Endothelial cell of umbilical vein (primary cell): ENCODE data around the gene ILRUN. TPM values are rescaled to one million over a fixed set of nuclear protein-coding genes. Genes with fewer than 3 reads are reported as not detected.
"Not testable (repeated sequence)": the region's sequence is repeated elsewhere in the genome, so short reads cannot be mapped to it uniquely, and the experiment has no call there.

Experiments used
- BruUV-seq: library from RNA; stranded (reverse); fragments of 400-500 nt; replicated peaks from 2 replicates; lab custom pipeline; 2021; lab: Mats Ljungman, UMichigan
- CTCF ChIA-PET: fragments of 300-600, 350-600 bp; sonication (Branson Sonifier 250); formaldehyde crosslinking; loops from one replicate; lab custom pipeline; 2021; ENCODE audit warnings: antibody characterized with exemption, inconsistent platforms; lab: Charles Lee
- POLR2A ChIA-PET: fragments of 300-600, 350-600 bp; sonication (Branson Sonifier 250); formaldehyde crosslinking; loops from one replicate; lab custom pipeline; 2021; ENCODE audit warnings: antibody characterized with exemption, inconsistent platforms; lab: Charles Lee
- DNase-seq: peaks from one replicate; pipeline ENCODE4 v3.0.0-alpha.2; 2011; ENCODE audit warnings: low read depth, low spot score
- FAIRE-seq: peaks from 2 replicates; lab custom pipeline; 2011; peaks lifted over from hg19 to GRCh38; lab: Jason Lieb, UNC
- H2AFZ ChIP-seq: 2 replicates; pipeline ENCODE4 v1.6.0; 2012; ENCODE audit warnings: low read depth, low read length, control low read depth, inconsistent platforms
- H3K27ac ChIP-seq: 2 replicates; pipeline ENCODE4 v1.5.1; 2011; ENCODE audit warnings: low read depth, mild to moderate bottlenecking, control low read depth, low read length, moderate library complexity; ENCODE audit not compliant: insufficient read depth
- H3K27me3 ChIP-seq, 2 experiments: 2 replicates each; pipeline versions ENCODE4 v1.6.0 to v1.6.1; 2011; ENCODE audit warnings: low read length in 2 of 2, mixed read lengths in 1 of 2; ENCODE audit not compliant: control insufficient read depth in 2 of 2, insufficient read depth in 2 of 2
- H3K36me3 ChIP-seq, 2 experiments: 2 replicates in 1 of 2; 3 replicates in 1 of 2; pipeline ENCODE4 v1.5.1; 2011; ENCODE audit warnings: low read length in 2 of 2, mild to moderate bottlenecking in 1 of 2, moderate library complexity in 1 of 2; ENCODE audit not compliant: control insufficient read depth in 2 of 2, insufficient read depth in 2 of 2; ENCODE audit errors: extremely low read depth in 1 of 2
- H3K4me1 ChIP-seq: 3 replicates; pipeline ENCODE4 v1.5.1; 2011; ENCODE audit warnings: mild to moderate bottlenecking, low read length; ENCODE audit not compliant: control insufficient read depth, insufficient read depth; ENCODE audit errors: extremely low read depth
- H3K4me2 ChIP-seq: 2 replicates; pipeline ENCODE4 v1.6.1; 2011; ENCODE audit warnings: low read length, control low read depth, mixed read lengths; ENCODE audit not compliant: insufficient read depth
- H3K4me3 ChIP-seq, 3 experiments: fragments of 200-600 bp in 1 of 3; sonication (generic), shearing (Covaris generic) in 1 of 3; replicated peaks in 1 of 3; 2 replicates each; pipeline ENCODE4 v1.5.1; 2011 to 2016; ENCODE audit warnings: control low read depth in 3 of 3, low read length in 3 of 3, mild to moderate bottlenecking in 2 of 3, inconsistent platforms in 1 of 3, low read depth in 1 of 3, moderate library complexity in 1 of 3; ENCODE audit not compliant: insufficient read depth in 1 of 3
- H3K79me2 ChIP-seq: 2 replicates; pipeline ENCODE4 v1.6.0; 2012; ENCODE audit warnings: low read length, inconsistent platforms; ENCODE audit not compliant: control insufficient read depth, insufficient read depth
- H3K9ac ChIP-seq: replicated peaks from 2 replicates; pipeline ENCODE3; 2011; ENCODE audit warnings: low read length, control low read depth; ENCODE audit not compliant: insufficient read depth; ENCODE audit errors: extremely low read depth
- H3K9me1 ChIP-seq: replicated peaks from 3 replicates; pipeline ENCODE4 v1.6.0; 2011; ENCODE audit warnings: mild to moderate bottlenecking, low read length; ENCODE audit not compliant: control insufficient read depth, insufficient read depth; ENCODE audit errors: extremely low read depth
- H3K9me3 ChIP-seq: replicated peaks from 2 replicates; pipeline ENCODE4 v1.5.1; 2012; ENCODE audit warnings: low read length, inconsistent platforms; ENCODE audit not compliant: control insufficient read depth, insufficient read depth
- H4K20me1 ChIP-seq: replicated peaks from 2 replicates; pipeline ENCODE3; 2011; ENCODE audit warnings: mild to moderate bottlenecking, low read length; ENCODE audit not compliant: control insufficient read depth, insufficient read depth; ENCODE audit errors: extremely low read depth
- FOS ChIP-seq: IDR thresholded peaks from 2 replicates; pipeline ENCODE4 v1.6.1; 2011; ENCODE audit warnings: mild to moderate bottlenecking, low read length, moderate library complexity, borderline replicate concordance; ENCODE audit not compliant: insufficient read depth
- POLR2A ChIP-seq: IDR thresholded peaks from 2 replicates; pipeline ENCODE4 v1.6.1; 2012; ENCODE audit warnings: low read depth, mild to moderate bottlenecking, control low read depth, low read length
- dilution Hi-C: fragments of 300-500 bp; cut with MboI; formaldehyde crosslinking; loops from one replicate; pipeline ENCODE4 v1.15.0; 2019; ENCODE audit warnings: low sequenced_read_pairs; ENCODE audit not compliant: extremely low pct_ligation_motif_present
- intact Hi-C: fragments of 100-400 bp; cut with micrococcal nuclease; formaldehyde crosslinking; loops from one replicate; pipeline ENCODE4 v1.10.0; 2022
- polyA plus RNA-seq, 4 experiments: library from polyadenylated mRNA; depleted of rRNA in 3 of 4; stranded (reverse) in 3 of 4; unstranded in 1 of 4; fragments of >200 nt; gene quantifications; 2 replicates each; pipeline versions ENCODE4 v1.2.1 to v1.2.3, GENCODE V29; 2011 to 2012; ENCODE audit warnings: missing spikeins in 1 of 4
- total RNA-seq: library from RNA; stranded (reverse); gene quantifications from 2 replicates; pipeline ENCODE4 v1.2.3, GENCODE V29; 2021

ILRUN gene
- total and polyA plus RNA-seq, 2 donors (not counting 3 experiments of a cell fraction or from before 2014, with no cell fraction given) = 30.5 to 48.9 TPM

GRCh38 chr6:34722451-34722850 lies 25.9 kb upstream of the ILRUN start:
- dilution Hi-C loops = no loop called here
- BruUV-seq = no TSS peak

GRCh38 chr6:34720160-34720559 lies 23.6 kb upstream of the ILRUN start:
- H3K4me1 ChIP-seq, H3K79me2 ChIP-seq, H4K20me1 ChIP-seq, H3K27ac ChIP-seq, dilution Hi-C loops, POLR2A ChIA-PET, CTCF ChIA-PET, DNase-seq, H3K9ac ChIP-seq, H3K4me3 ChIP-seq, H3K9me1 ChIP-seq, H3K9me3 ChIP-seq, intact Hi-C loops, H3K36me3 ChIP-seq, H3K27me3 ChIP-seq, BruUV-seq, FAIRE-seq, H3K4me2 ChIP-seq: not testable (repeated sequence)
- peak overlapping the region; percentile 42 for H2AFZ ChIP-seq

More at GRCh38 chr6:34722451-34722850, 25.9 kb upstream of the ILRUN start:
- POLR2A ChIA-PET = no interaction called here
- no peak overlapping the region for H3K9ac ChIP-seq
- H2AFZ ChIP-seq = no peak overlapping the region
- intact Hi-C loops = no loop called here
- CTCF ChIA-PET = no interaction called here
- no peaks in the 10 kb centered on the region for H3K36me3 ChIP-seq
- no peaks in the 10 kb centered on the region for H3K9me1 ChIP-seq
- no peaks in the 10 kb centered on the region for H3K4me1 ChIP-seq
- no peak overlapping the region for H3K27ac ChIP-seq
- FAIRE-seq = no peak
- no peaks in the 10 kb centered on the region for H4K20me1 ChIP-seq
- no peaks in the 10 kb centered on the region for H3K9me3 ChIP-seq
- no peak overlapping the region for H3K4me3 ChIP-seq
- no peak overlapping the region for H3K4me2 ChIP-seq
- TF ChIP-seq FOS (no peak), POLR2A (no peak)
- H3K27me3 ChIP-seq = no peaks in the 10 kb centered on the region
- DNase-seq = no peak
- no peaks in the 10 kb centered on the region for H3K79me2 ChIP-seq

- FAIRE-seq, H3K27ac ChIP-seq, H3K9me1 ChIP-seq, dilution Hi-C loops, CTCF ChIA-PET, H3K79me2 ChIP-seq, H3K27me3 ChIP-seq, H4K20me1 ChIP-seq, intact Hi-C loops, H3K36me3 ChIP-seq, H3K4me2 ChIP-seq, POLR2A ChIA-PET, H3K4me1 ChIP-seq, DNase-seq, H3K9ac ChIP-seq, H2AFZ ChIP-seq, BruUV-seq, H3K4me3 ChIP-seq, H3K9me3 ChIP-seq: not testable (repeated sequence)
Observed at GRCh38 chr6:34719646-34720045, 23.1 kb upstream of the ILRUN start.
